Fibroblast of the conjunctiva (primary cell): ENCODE data around the gene ZNF253.
"Not testable (repeated sequence)": the region's sequence is repeated elsewhere in the genome, so short reads cannot be mapped to it uniquely, and the experiment has no call there.

Experiments used
- DNase-seq: peaks from one replicate; pipeline ENCODE4 v3.0.0-alpha.2; 2010; ENCODE audit warnings: low read depth

The ZNF253 gene

GRCh38 chr19:19865750-19866610, at the start of gene ZNF253:
ZNF253 (plus strand) TSS chr19:19865882; CDS start chr19:19865997, 115 bp downstream.
- DNase-seq: peak; percentile 80

GRCh38 chr19:19816679-19817078, 49.0 kb upstream of the ZNF253 start:
- no peak for DNase-seq

GRCh38 chr19:19817357-19817756, 48.3 kb upstream of the ZNF253 start:
- no peak for DNase-seq

- DNase-seq: no peak
Measured at GRCh38 chr19:19820774-19821320, 44.8 kb upstream of the ZNF253 start.

- peak; percentile 94 for DNase-seq
Measured at GRCh38 chr19:19821366-19821951, 44.2 kb upstream of the ZNF253 start, which contains the start of gene ZNF506. ZNF506 (minus strand) TSS chr19:19821750; CDS start chr19:19821603, 147 bp downstream.

GRCh38 chr19:19821976-19822375, 43.7 kb upstream of the ZNF253 start:
- not testable (repeated sequence) for DNase-seq

- no peak for DNase-seq
Measured at GRCh38 chr19:19823916-19824315, 41.8 kb upstream of the ZNF253 start.

- DNase-seq: no peak
Measured at GRCh38 chr19:19826875-19827274, 38.8 kb upstream of the ZNF253 start.

GRCh38 chr19:19835560-19836038, 30.1 kb upstream of the ZNF253 start:
- DNase-seq: no peak

GRCh38 chr19:19847781-19848180, 17.9 kb upstream of the ZNF253 start:
- DNase-seq: no peak

GRCh38 chr19:19849056-19849455, 16.6 kb upstream of the ZNF253 start:
- no peak for DNase-seq

- not testable (repeated sequence) for DNase-seq
Measured at GRCh38 chr19:19851740-19852139, 13.9 kb upstream of the ZNF253 start.

GRCh38 chr19:19858751-19859150, 6.9 kb upstream of the ZNF253 start:
- DNase-seq: no peak

GRCh38 chr19:19860756-19861390, 4.8 kb upstream of the ZNF253 start:
- no peak for DNase-seq

GRCh38 chr19:19866611-19867248, 1.0 kb downstream of the ZNF253 start:
- DNase-seq: no peak

GRCh38 chr19:19870086-19870485, 4.4 kb downstream of the ZNF253 start:
- not testable (repeated sequence) for DNase-seq

GRCh38 chr19:19871932-19872331, 6.2 kb downstream of the ZNF253 start:
- DNase-seq: no peak

GRCh38 chr19:19873381-19873780, 7.7 kb downstream of the ZNF253 start:
- DNase-seq: no peak

- no peak for DNase-seq
Measured at GRCh38 chr19:19877724-19878123, 12.0 kb downstream of the ZNF253 start.

GRCh38 chr19:19884583-19884982, 18.9 kb downstream of the ZNF253 start:
- no peak for DNase-seq

- not testable (repeated sequence) for DNase-seq
Measured at GRCh38 chr19:19892055-19892941, 26.6 kb downstream of the ZNF253 start.
